GM21825 (cell line): ENCODE measurements around the gene TNRC6B.
"Not testable (repeated sequence)": the region's sequence is repeated elsewhere in the genome, so short reads cannot be mapped to it uniquely, and the experiment has no call there.

Experiments
- ATAC-seq: cut with Tn5 transposase; IDR thresholded peaks from one replicate; pipeline ENCODE4 v1.9.1; 2021; ENCODE audit warnings: mild to moderate bottlenecking, moderate library complexity; ENCODE audit not compliant: unreplicated experiment

TNRC6B gene

DNA sequence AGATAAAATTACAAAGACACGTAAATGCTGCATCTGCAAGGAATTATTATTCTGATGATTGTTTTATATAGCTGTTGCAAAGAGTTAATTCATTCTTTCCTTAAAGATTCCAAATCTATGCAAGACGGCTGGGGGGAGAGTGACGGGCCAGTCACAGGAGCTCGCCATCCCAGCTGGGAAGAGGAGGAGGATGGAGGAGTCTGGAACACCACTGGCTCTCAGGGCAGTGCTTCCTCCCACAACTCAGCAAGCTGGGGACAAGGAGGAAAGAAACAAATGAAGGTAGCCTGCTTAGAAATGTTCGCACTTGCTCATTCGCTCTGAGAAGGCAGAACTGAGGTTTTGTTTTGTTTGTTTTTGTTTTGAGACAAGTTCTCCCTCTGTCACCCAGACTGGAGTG lies 95.6 kb downstream of the TNRC6B start:
- no peak for ATAC-seq

DNA sequence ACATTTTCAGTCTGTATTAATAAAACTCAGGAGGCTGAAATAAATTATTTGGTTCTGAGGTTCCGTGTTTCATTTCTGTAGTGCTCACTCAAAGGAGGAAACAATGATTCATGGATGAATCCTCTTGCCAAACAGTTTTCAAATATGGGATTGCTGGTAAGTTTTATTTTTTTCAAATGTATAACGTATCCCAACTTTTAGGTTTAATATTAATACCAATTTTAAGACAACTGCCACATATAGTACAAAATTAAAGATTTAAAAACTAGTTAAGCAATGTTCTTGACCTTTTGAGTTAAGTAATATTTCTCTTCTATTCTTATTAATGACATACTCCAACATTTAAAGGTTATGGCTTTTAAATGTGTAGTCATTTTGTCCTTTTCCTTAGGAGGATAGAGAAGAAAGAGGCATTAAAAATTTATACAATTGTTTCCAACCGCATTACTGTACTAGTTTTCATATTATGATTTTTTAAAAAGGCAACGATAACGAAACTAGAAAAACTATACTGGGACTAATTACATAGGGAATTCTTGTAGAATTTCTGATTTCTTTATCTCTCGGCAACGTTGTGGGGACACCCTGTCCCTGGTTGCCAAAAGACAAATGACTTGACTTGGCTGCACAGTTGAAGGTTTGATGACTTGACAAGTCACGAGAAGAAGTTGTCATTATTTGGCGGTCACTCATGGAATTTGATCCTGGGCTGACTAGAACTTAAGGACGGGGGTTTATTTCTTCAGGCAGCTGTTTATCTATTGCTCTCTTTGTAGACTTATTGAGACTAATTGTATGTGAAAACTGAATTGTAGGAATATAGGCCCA lies 99.5 kb downstream of the TNRC6B start:
- no peak for ATAC-seq

DNA sequence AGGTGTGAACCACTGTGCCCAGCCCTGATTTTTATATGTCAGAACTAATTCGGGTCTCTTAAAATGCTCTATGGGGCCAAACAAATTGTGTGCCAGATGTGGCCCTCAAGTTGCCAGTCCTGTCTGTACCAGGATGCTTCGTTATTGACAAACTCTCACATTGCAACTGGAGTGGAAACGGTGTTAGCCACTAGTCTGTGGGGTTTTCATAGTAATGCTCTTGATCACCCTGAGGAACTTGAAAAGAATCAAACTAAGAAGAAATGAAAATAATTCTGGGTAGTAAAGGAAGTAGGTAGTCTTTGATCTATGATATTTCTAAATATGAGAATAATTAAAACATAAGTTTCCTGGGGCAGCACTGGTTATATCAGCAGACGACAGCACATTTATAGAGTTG lies 101.3 kb downstream of the TNRC6B start:
- ATAC-seq: no peak

DNA sequence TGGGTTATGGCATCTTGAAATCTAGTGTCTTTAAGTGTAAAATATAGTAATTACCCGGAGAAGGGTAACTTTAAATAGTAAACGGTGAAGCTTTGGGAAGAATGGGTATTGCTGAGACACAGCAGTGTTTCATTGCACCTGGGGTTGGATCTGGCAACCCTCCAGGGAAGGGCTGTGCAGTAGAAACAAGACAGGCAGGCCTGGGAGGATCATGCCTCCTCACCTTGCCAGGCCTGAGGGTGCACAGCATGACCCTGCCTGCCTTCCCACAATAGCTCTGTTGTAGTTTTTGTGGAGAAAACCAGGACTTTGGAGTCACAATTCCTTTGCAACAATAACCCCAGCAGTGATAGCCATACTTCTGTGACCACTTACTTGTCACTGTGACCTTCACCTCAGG lies 104.0 kb downstream of the TNRC6B start:
- no peak for ATAC-seq

DNA sequence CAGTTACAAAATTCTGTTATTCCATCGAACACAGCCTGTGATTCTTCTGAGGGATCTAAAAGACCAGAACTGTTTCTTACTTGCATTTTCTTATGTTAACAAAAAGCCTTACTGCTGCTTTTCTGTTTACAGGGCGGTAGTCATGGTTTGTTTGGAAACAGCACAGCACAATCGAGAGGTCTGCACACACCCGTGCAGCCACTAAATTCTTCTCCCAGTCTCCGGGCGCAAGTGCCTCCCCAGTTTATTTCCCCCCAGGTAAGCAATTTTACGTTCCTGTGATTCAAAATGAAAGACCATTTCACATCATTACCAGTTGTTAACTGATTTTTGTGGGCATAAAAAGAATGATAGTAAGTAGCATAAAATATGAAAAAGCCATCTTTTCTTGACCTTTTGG lies 107.8 kb downstream of the TNRC6B start:
- no peak for ATAC-seq

DNA sequence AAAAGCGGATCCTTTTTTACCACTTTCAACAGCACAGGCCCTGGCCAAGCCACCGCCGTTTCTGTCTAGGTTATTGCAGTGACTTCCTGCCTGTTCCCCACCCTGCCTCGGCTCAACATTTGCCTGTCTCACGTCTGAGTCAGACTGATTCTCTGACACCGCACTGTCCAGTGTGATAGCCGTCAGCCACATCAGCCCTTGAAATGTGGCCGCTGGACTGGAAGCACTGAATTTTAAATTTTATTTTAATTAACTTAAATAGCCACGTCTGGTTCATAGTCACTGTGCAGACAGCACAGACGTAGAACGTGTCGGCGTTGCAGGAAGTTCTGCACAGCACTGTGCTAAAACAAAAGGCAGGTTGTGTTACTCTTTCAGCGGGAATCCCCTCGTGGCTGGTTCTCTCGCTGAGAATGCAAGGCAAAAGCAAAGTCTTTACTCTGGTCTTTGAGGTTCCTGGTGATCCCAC lies 112.3 kb downstream of the TNRC6B start:
- ATAC-seq: no peak

DNA sequence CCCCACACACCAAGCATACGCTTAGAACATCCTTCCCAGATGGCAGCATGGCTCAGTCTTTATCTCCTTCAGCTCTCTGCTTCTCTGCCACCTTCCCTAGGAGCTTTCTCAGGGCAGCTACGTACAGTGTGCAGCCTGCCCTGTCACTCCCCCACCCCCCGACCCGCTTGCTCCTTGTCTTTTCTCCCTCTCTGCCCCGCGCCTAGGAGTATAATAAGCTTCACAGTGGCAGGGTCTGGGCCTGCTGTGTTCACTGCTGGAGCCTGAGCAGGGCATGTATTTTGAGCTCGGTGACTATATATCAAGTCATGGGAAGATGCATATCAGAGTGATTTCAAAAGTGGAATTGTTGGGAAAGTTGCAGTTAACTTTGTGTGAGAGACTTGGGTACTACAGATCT lies 112.8 kb downstream of the TNRC6B start:
- ATAC-seq: no peak

DNA sequence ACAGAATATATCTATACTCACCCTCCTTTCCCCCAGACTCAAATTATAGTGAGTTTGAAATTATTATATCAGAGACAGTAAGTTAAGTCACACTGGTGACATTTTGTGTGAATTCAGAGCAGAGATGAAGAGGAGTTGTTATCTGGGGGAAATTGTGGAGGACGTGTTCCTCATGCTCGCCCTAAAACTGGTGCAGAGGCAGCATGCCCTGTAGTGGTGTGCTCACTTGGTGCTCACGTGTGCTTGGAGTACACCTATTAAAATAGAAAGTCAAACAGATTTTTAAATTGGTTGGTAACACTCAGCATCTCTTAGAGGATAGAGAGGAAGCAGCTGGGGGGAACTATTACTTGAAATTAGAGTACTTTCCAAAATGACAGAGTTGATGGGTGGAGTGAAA lies 117.0 kb downstream of the TNRC6B start:
- ATAC-seq: no peak

DNA sequence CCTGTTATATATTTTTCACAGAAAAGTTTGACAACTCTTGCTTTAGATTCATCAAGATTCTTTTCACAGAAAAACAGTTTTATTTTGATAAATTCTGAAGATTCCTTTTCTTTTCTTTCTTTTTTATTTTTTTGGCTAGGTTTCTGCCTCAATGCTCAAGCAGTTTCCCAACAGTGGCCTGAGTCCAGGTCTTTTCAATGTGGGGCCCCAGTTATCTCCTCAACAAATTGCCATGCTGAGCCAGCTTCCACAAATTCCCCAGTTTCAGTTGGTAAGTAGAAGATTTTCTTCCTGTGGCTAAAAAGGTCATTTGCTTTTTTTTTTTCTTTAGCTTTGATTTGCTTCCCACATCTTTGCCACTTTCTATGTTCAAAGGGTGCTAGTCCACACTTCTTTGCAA lies 122.6 kb downstream of the TNRC6B start:
- no peak for ATAC-seq

DNA sequence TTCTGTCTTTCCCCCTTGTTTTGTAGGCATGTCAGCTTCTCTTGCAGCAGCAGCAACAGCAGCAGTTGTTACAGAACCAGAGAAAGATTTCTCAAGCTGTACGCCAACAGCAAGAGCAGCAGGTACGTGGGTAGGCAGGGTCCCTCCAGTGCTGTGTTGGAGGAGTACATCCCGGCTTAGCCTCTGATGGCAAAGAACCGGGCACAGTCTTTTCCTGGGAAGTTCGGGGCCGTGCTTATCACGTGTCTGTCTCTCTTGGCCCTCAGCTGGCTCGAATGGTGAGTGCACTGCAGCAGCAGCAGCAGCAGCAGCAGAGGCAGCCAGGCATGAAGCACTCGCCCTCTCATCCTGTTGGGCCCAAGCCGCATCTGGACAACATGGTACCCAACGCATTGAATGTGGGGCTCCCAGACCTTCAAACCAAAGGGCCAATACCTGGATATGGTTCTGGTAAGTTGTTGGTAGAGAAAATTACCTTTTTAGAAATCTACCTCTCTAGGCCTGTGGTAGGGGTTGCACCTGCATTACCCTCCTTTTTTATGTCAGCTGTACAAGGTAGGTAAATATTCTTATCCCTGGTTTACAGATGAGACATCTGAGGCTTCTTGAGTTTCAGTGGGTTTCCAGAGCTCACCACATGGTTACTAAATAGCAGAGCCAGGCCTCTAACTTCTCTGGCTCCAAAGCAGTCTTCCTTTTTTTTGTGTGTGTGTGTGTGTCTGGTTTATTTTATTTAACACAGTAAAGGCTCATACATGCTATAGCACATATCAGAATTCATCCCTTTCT lies 123.4 kb downstream of the TNRC6B start:
- ATAC-seq: peak; percentile 67

DNA sequence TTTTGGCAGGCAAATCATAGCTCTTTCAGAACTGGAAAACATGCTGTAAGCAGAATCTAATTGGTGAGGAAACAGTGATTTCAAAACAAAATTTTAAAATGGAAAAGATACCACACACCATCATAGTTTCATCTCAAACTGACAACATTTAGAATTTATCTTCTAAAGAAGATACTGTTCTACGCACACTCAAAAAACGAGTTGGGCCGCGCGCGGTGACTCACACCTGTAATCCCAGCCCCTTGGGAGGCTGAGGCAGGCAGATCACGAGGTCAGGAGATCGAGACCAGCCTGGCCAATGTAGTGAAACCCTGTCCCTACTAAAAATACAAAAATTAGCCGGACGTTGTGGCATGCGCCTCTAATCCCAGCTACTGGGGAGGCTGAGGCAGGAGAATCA lies 124.4 kb downstream of the TNRC6B start:
- ATAC-seq: no peak

DNA sequence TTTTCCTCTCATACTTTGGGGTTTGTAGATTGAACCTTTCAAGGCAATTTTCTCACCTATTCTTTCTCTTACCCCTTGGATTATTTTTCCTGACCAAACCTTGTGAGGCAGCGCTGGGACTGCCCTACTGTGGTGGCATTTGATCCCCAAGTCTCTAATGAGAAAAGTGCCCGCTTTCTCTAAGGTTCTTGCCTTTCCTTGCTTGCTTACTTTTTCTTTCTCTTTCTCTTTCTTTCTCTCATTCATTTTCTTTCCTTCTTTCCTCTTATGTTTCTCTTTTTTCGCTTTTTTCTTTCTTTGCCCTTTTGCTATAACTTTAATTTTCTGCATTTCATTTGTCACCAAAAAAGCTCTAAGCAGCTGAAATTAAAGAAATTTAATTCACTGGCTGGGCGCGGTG lies 127.9 kb downstream of the TNRC6B start:
- no peak for ATAC-seq

DNA sequence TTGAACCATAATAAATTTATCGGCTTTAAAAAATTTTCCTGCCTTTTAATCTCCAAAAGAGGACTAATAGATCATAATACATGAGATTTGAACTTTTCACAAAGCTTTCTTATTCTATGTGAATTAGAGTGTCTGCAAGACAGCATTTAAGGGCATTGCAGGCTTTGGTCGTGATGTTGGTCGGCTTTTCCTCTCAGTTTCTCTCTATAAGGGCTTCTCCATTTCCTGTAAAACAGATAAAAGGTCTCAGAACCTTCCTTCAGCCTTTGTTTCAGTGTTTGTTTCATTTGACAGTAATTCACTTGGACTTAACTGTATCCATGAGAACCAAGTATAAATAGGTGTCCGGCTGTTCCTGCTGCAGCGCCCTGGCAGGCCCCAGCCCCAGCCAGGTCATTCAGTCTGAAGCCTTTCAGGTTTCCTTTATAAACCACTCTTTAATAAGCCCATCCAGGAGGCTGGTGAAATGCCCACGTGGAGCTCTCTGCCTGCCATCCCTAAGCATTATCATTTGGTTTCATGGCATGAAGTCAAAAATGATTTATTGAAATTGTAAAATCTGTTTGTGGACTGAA lies 131.4 kb downstream of the TNRC6B start:
- no peak for ATAC-seq

DNA sequence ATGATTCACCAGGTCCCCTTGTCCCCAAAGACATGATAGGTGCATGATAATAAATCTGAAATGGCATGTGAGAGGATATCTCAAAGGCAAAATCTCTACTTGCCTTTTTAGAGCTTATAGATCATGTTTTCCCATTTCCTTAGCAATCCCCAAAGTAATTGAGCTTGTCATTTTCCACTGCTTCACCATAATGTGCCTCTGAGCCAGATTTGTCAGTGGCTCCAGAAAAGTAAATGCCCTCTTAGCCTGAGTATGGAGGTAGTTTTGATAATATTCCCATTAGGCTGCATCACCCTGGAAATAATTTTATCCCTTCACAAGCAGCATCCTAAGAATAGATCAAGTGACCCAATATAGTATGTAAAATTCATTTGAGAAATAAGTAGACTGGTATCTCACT lies 131.9 kb downstream of the TNRC6B start:
- ATAC-seq: no peak

DNA sequence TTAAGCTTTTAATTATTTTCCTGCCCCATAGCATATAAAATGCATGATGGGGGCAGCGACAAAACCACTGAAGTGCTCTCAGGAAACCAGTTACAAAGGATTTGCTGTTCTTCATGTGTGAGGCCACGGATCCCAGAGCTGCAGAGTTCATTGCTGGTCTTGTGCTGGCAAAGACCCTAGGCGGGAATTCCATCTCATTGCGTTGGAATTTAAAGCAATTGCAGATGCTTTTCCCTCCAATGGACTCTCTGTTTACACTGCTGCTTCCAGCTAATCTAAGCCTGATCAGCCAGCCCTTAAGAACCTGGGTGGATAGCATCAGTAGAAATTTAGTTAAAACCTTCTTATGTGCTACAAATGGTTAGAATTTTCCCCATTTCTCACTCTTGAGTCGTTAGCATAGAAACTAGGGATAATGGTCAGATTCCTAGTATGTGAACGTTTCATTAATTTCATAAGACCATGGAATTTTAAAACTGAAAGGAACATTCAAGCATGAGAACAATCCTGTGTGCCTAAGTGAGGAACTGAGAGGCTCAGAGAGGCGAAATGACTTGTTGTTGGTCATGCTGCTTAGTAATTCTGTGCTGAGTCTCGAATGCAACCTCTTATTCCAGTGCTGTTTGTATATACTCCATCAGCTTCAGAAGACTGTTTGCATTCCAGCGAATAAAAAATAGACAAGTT lies 132.5 kb downstream of the TNRC6B start:
- no peak for ATAC-seq

DNA sequence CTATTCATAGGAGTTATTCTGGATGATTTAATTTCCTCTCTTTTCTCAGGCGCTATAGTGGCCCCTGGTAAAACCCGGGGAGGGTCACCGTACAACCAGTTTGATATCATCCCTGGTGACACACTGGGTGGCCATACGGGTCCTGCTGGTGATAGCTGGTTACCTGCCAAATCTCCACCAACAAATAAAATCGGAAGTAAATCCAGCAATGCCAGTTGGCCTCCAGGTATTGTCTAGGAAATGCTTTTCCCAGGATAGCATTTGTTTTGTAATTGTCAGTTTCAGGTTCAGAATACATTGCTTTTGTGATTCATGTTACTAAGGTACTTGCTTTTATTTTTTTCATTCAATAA lies 133.0 kb downstream of the TNRC6B start:
- no peak for ATAC-seq

DNA sequence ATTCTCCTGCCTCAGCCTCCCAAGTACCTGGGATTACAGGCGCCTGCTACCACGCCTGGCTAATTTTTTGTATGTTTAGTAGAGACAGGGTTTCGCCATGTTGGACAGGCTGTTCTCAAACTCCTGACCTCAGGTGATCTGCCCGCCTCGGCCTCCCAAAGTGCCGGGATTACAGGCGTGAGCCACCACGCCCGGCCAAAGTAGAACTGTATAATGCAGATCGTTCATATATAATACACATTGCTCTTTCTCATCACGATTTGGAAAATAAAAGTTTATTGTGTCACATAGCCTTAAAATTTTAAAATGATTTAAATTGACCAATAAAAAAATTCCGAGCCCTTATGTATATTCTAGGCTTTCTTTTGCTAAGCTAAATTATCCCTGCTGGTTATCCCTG lies 133.9 kb downstream of the TNRC6B start:
- ATAC-seq: not testable (repeated sequence)

DNA sequence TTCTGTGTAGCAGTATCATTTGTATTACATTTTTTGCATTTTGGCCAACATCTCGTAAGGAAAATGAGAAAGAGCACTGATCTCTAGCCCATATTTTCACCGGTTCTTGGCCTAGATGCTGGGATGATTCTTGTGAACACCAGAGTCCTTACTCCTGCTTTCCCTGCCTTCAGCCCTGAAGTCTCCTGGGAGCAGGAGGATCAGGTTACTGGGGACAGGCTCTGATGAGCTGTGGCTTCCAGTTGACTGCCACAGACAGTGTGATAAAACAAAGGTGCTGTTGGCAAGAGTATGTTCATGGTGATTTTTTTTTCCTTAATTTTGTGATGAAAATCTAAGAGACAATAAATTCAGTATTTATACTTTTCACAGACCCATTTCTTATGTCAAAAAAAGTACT lies 134.3 kb downstream of the TNRC6B start:
- ATAC-seq: no peak

DNA sequence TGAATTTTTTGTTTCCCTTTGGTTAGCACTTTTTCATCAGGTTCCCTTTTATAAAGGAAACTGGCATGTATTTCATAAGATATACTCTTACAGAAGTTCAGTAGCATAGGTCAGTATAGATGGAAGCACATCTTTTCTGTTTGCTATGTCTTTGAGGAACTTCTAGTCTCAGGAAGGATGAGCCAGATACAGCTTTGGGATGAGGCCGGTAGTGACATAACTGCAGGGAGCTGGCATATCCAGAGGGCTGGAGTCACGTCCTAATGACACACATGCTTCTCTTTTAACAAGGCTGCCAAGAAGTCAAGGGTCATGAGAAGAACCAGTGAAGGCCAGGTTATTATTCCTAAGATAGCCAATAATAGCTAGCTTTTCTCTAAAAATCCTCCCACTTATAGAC lies 135.3 kb downstream of the TNRC6B start:
- ATAC-seq: no peak

DNA sequence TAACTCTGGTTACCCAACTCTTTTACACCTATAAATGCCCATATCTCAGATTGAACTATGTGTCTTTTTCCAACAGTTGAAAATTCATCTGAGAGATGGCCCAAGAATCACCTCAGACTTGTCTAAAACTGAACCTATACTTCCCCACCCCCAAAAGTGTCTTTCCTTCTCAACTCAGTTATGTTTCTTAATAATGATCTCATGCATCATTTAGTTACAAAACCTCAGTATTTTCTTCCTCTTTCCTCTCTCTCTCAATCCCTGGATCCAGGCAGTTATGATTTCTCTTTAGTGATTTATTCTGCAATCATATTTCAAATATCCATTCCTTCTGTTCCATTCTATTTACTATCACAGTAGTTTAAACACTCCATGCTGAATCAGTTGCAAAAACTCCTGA lies 136.3 kb downstream of the TNRC6B start:
- no peak for ATAC-seq

DNA sequence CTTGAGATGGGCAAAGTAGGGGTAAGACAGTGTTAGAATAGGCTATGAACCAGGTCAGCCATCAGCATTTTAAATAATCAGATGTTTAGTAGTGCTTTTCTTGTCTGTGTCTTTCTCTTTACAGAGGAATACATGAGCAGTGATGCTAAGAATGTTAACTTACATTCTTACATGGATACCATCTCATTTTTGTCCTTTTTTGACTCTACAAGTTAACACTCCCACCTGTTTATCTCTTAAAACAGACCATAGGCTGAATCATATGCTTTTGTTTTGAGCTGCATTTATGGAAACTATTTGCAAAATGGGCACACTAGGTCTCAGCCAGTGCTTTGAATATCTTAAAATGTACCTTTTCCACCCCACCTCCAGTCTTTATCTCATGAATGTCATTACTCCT lies 143.0 kb downstream of the TNRC6B start:
- no peak for ATAC-seq
